Ramos (cell line): ENCODE data around the gene PHF21A.

Source experiments
- in situ Hi-C: fragments of 300-500 bp; cut with MboI; formaldehyde crosslinking; loops from one replicate; pipeline ENCODE4 v1.14.3; 2022; ENCODE audit warnings: low sequenced_read_pairs; ENCODE audit not compliant: unreplicated experiment

The PHF21A gene

GRCh38 chr11:46099963-46100316 lies 21.3 kb downstream of the PHF21A start:
- in situ Hi-C loops = no loop called here

GRCh38 chr11:46090375-46090774 lies 30.9 kb downstream of the PHF21A start:
- in situ Hi-C loops = no loop called here

GRCh38 chr11:46079662-46080061 lies 41.6 kb downstream of the PHF21A start:
- in situ Hi-C loops = no loop called here

- in situ Hi-C loops = no loop called here
Observed at GRCh38 chr11:46075928-46076327, 45.3 kb downstream of the PHF21A start.

- in situ Hi-C loops = no loop called here
Observed at GRCh38 chr11:46075168-46075567, 46.1 kb downstream of the PHF21A start.

GRCh38 chr11:46073632-46074031 lies 47.6 kb downstream of the PHF21A start:
- in situ Hi-C loops = no loop called here

GRCh38 chr11:46072172-46072964 lies 48.9 kb downstream of the PHF21A start:
- in situ Hi-C loops = no loop called here

- in situ Hi-C loops = no loop called here
Observed at GRCh38 chr11:46071091-46071490, 50.2 kb downstream of the PHF21A start.

GRCh38 chr11:46069595-46069994 lies 51.7 kb downstream of the PHF21A start:
- in situ Hi-C loops = no loop called here

- in situ Hi-C loops = no loop called here
Observed at GRCh38 chr11:46066335-46066734, 54.9 kb downstream of the PHF21A start.

GRCh38 chr11:46065681-46066080 lies 55.6 kb downstream of the PHF21A start:
- in situ Hi-C loops = no loop called here

GRCh38 chr11:46064221-46064620 lies 57.0 kb downstream of the PHF21A start:
- in situ Hi-C loops = no loop called here

GRCh38 chr11:46063138-46063537 lies 58.1 kb downstream of the PHF21A start:
- in situ Hi-C loops = no loop called here

GRCh38 chr11:46060013-46060412 lies 61.2 kb downstream of the PHF21A start:
- in situ Hi-C loops = no loop called here

- in situ Hi-C loops = no loop called here
Observed at GRCh38 chr11:46057489-46057888, 63.8 kb downstream of the PHF21A start.

- in situ Hi-C loops = no loop called here
Observed at GRCh38 chr11:46055371-46055770, 65.9 kb downstream of the PHF21A start.

- in situ Hi-C loops = no loop called here
Observed at GRCh38 chr11:46051102-46051501, 70.2 kb downstream of the PHF21A start.

- in situ Hi-C loops = no loop called here
Observed at GRCh38 chr11:46050662-46051061, 70.6 kb downstream of the PHF21A start.

- in situ Hi-C loops = no loop called here
Observed at GRCh38 chr11:46050003-46050461, 71.2 kb downstream of the PHF21A start.

GRCh38 chr11:46049325-46049897 lies 71.8 kb downstream of the PHF21A start:
- in situ Hi-C loops = no loop called here

- in situ Hi-C loops = no loop called here
Observed at GRCh38 chr11:46048198-46048597, 73.1 kb downstream of the PHF21A start.

- in situ Hi-C loops = no loop called here
Observed at GRCh38 chr11:46047520-46047919, 73.7 kb downstream of the PHF21A start.
